Measurements from ENCODE around the gene SDSL. TPM values are rescaled to one million over a fixed set of nuclear protein-coding genes. Genes with fewer than 3 reads are reported as not detected.

Gene SDSL
- total RNA-seq, 1 experiment from 2014 or later, result 0.46 TPM

DNA sequence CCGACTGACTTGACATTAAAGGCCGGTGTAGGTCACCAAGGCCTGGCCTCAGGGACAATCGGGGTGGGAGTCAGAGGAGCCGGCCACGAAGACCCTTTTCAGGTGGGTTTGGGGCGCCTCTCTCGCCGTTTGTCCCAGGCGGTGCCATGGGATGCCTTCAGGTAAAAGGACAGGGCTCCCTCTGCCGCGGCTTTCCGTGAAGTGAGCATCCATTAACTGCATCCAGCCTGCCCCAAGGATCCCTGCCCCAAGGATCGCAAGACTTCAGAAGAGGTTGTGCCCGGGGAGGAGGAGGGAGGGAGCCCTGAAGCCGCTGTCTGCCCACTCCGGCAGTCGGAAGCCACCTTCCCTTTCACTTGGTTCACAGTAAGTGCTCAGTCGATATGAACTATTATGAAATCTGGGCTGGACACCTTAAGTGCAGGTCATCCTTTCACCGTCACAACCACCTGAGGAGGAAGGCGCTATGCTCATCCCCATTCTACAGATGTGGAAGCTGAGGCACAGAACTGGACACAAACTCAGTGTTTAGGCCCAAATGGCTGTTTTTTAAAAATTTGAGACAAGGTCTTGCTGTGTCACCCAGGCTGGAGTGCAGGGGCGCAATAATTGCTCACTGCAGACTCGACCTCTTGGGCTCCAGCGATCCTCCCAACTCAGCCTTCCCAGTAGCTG, 19.5 kb upstream of the SDSL start:
- DNase-seq, result no peak

More for the DNA sequence above, 19.5 kb upstream of the SDSL start:
- Histone ChIP-seq H3K79me1 (ENCODE audit: insufficient read depth, low read depth, low read length, poor library complexity, severe bottlenecking) (no peaks in the 10 kb centered on the region), H4K5ac (ENCODE audit: insufficient read length, low read depth, low read length) (no peak overlapping the region), H2BK20ac (ENCODE audit: low read depth, low read length, poor library complexity, severe bottlenecking) (no peak overlapping the region), H3T11ph (ENCODE audit: low read length) (no peak overlapping the region), H3K18ac (ENCODE audit: insufficient read length, low read depth, low read length) (no peak overlapping the region), H3K9ac (ENCODE audit: extremely low read depth, insufficient read length, low read length) (no peak overlapping the region), H3K56ac (ENCODE audit: insufficient read length, low read depth, low read length) (no peak overlapping the region), H2AK5ac (ENCODE audit: insufficient read length, low read length) (no peak overlapping the region), H3K27ac (ENCODE audit: insufficient read length, low read depth, low read length) (no peak overlapping the region), H3K79me2 (ENCODE audit: insufficient read depth, low read length) (no peaks in the 10 kb centered on the region), H3K23me2 (ENCODE audit: insufficient read length, low read depth, low read length, poor library complexity, severe bottlenecking) (no peaks in the 10 kb centered on the region), H4K91ac (ENCODE audit: insufficient read length, low read depth, low read length) (no peak overlapping the region), H2AFZ (ENCODE audit: low read length) (no peak overlapping the region), H4K8ac (replicated peaks; ENCODE audit: insufficient read length, low read depth, low read length) (no peak overlapping the region), H3K4ac (ENCODE audit: low read depth, low read length) (no peak overlapping the region), H3K27me3 (ENCODE audit: insufficient read depth, low read length) (no peaks in the 10 kb centered on the region), H3K4me1 (ENCODE audit: insufficient read depth, low read length) (no peaks in the 10 kb centered on the region), H2BK5ac (ENCODE audit: insufficient read length, low read length) (no peak overlapping the region), H3K14ac (ENCODE audit: insufficient read depth, low read length) (no peak overlapping the region; the same call in 1 of the 2 replicates), H2BK120ac (ENCODE audit: low read depth, low read length, poor library complexity, severe bottlenecking) (no peak overlapping the region), H3K23ac (ENCODE audit: insufficient read length, low read depth, low read length) (no peak overlapping the region), H3K9me3 (ENCODE audit: control insufficient read depth, low read depth, low read length) (no peaks in the 10 kb centered on the region), H2BK12ac (ENCODE audit: insufficient read length, low read depth, low read length) (no peak overlapping the region), H4K20me1 (ENCODE audit: control insufficient read depth, insufficient read depth, insufficient read length) (no peaks in the 10 kb centered on the region), H2BK15ac (ENCODE audit: low read depth, low read length) (no peak overlapping the region), H3K4me2 (ENCODE audit: insufficient read depth, insufficient read length, low read length) (no peak overlapping the region)
- Mint-ChIP-seq H3K9me3 (no peaks in the 10 kb centered on the region; a peak in 1 of 5 replicates), H3K27me3 (ENCODE audit: low read depth) (peaks cover 2% of the 10 kb centered on the region), H3K4me3 (no peak overlapping the region; a peak in 1 of 5 replicates), H3K36me3 (ENCODE audit: insufficient read depth in 1 of 3, low read depth in 3 of 3) (no peaks in the 10 kb centered on the region), H3K27ac (no peak overlapping the region), H3K4me1 (peaks cover 21 to 42% of the 10 kb centered on the region in 2 experiments)
- WGBS (ENCODE audit: extremely low coverage, insufficient read length, low lambda C conversion rate), result no CpG with 5 or more reads among the region's 23 CpGs
- TF ChIP-seq, protein P1, sequence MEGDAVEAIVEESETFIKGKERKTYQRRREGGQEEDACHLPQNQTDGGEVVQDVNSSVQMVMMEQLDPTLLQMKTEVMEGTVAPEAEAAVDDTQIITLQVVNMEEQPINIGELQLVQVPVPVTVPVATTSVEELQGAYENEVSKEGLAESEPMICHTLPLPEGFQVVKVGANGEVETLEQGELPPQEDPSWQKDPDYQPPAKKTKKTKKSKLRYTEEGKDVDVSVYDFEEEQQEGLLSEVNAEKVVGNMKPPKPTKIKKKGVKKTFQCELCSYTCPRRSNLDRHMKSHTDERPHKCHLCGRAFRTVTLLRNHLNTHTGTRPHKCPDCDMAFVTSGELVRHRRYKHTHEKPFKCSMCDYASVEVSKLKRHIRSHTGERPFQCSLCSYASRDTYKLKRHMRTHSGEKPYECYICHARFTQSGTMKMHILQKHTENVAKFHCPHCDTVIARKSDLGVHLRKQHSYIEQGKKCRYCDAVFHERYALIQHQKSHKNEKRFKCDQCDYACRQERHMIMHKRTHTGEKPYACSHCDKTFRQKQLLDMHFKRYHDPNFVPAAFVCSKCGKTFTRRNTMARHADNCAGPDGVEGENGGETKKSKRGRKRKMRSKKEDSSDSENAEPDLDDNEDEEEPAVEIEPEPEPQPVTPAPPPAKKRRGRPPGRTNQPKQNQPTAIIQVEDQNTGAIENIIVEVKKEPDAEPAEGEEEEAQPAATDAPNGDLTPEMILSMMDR (conservative IDR thresholded peaks at IDR 0.05), result no peak
